Stimulated activated CD4-positive, alpha-beta T cell treated with anti-CD3 and anti-CD28 coated beads, Interleukin-4, amount 100 ng/mL, for 4 hours (primary cell): Measurements from ENCODE around the gene ARV1.
"Not testable (repeated sequence)": the region's sequence is repeated elsewhere in the genome, so short reads cannot be mapped to it uniquely, and the experiment has no call there.

ENCODE experiments used
- DNase-seq, 2 experiments: peaks; one replicate each; pipeline ENCODE4 v3.0.0-alpha.2; 2020

ARV1 gene

GRCh38 chr1:231020139-231020601, 41.3 kb downstream of the ARV1 start:
- DNase-seq, result no peak

- DNase-seq, result no peak
These were observed 41.9 kb downstream of the ARV1 start for GRCh38 chr1:231020816-231021215.

- no peak for DNase-seq
These were observed 42.7 kb downstream of the ARV1 start for GRCh38 chr1:231021540-231022031.

- not testable (repeated sequence) for DNase-seq
These were observed 43.6 kb downstream of the ARV1 start for GRCh38 chr1:231022543-231022942.

GRCh38 chr1:231023150-231023549, 44.3 kb downstream of the ARV1 start:
- no peak for DNase-seq

GRCh38 chr1:231026576-231026975, 47.7 kb downstream of the ARV1 start:
- no peak for DNase-seq

- DNase-seq, result no peak
These were observed 48.4 kb downstream of the ARV1 start for GRCh38 chr1:231027136-231027925.

GRCh38 chr1:231027971-231028370, 49.1 kb downstream of the ARV1 start:
- DNase-seq, result no peak

- no peak for DNase-seq
These were observed 49.8 kb downstream of the ARV1 start for GRCh38 chr1:231028682-231029081.

GRCh38 chr1:231029247-231029646, 50.4 kb downstream of the ARV1 start:
- DNase-seq, result not testable (repeated sequence)

GRCh38 chr1:231029841-231030240, 50.9 kb downstream of the ARV1 start:
- no peak for DNase-seq

GRCh38 chr1:231032963-231033362, 54.1 kb downstream of the ARV1 start:
- no peak for DNase-seq

- no peak for DNase-seq
These were observed 56.9 kb downstream of the ARV1 start for GRCh38 chr1:231035799-231036198.

- DNase-seq, result no peak
These were observed 57.5 kb downstream of the ARV1 start for GRCh38 chr1:231036416-231036815.

- no peak for DNase-seq
These were observed 59.0 kb downstream of the ARV1 start for GRCh38 chr1:231037585-231038517.

- peak; percentile 34 to 38 for DNase-seq
These were observed 60.5 kb downstream of the ARV1 start for GRCh38 chr1:231039161-231040018.

GRCh38 chr1:231040019-231040799, 61.3 kb downstream of the ARV1 start, which contains the start of gene FAM89A:
Gene FAM89A, minus strand, starts transcription at chr1:231040254. Its CDS starts 43 bp downstream, at chr1:231040211.
- peak; percentile 64 to 79 for DNase-seq

GRCh38 chr1:231040800-231041718, 62.2 kb downstream of the ARV1 start:
- DNase-seq, result no peak

GRCh38 chr1:231041719-231042261, 62.9 kb downstream of the ARV1 start:
- DNase-seq, result peak in 1 of 2 experiments; percentile 34

- DNase-seq, result no peak
These were observed 65.7 kb downstream of the ARV1 start for GRCh38 chr1:231044588-231044987.
